Mammary epithelial cell (primary cell): ENCODE data around the gene NUDT2.

ENCODE experiments used
- CTCF ChIP-seq, 2 donors: IDR thresholded peaks in 1 of 2; conservative IDR thresholded peaks in 1 of 2; 2 replicates each; pipeline ENCODE4 v1.5.1; 2011 to 2012; ENCODE audit warnings: inconsistent platforms in 2 of 2, low read length in 2 of 2, mild to moderate bottlenecking in 2 of 2, control low read depth in 1 of 2, low read depth in 1 of 2; ENCODE audit not compliant: insufficient read depth in 1 of 2; ENCODE audit errors: extremely low read depth in 1 of 2
- EZH2 ChIP-seq: IDR thresholded peaks from 2 replicates; pipeline ENCODE4 v1.6.1; 2012; ENCODE audit warnings: low read length, inconsistent platforms, borderline replicate concordance

- TF ChIP-seq CTCF (conservative IDR thresholded peaks at IDR 0.05 in 1 of 2, IDR thresholded peaks at IDR 0.05 in 1 of 2; ENCODE audit: extremely low read depth in 1 of 2, insufficient read depth in 1 of 2, low read depth in 1 of 2, low read length in 2 of 2), result no peak
- TF ChIP-seq EZH2, result no peak
These were observed 44.4 kb downstream of the NUDT2 start for GRCh38 chr9:34373749-34374148.
